ENCODE results near the gene SLFNL1.

DNA sequence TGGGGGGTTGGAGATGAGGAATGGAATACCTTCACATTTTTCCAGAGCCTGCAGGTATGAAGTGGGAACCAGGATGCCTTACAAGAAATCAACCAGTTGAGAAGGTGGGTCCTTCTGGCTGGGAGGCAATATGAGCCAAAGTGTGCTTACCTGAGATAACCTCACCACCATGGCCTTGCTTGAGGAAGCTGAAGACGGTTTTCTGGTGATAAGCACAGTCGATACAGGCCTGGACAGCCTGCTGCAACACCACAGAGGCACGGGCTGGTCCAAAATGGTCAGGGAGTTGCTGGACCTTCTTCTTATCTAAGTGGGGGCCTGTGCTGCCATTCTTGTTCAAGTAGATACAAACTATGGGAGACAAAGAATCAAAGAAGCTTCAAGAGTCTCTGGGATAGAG lies 27.0 kb upstream of the SLFNL1 start:
- TF ChIP-seq POLR2A (IDR thresholded peaks at IDR 0.05; ENCODE audit: low read length) (no peak), GATA1 (IDR thresholded peaks at IDR 0.05; ENCODE audit: low read depth, low read length) (no peak)

Measured in erythroblast (primary cell).